ENCODE results near the gene LRRC28.

The LRRC28 gene

DNA sequence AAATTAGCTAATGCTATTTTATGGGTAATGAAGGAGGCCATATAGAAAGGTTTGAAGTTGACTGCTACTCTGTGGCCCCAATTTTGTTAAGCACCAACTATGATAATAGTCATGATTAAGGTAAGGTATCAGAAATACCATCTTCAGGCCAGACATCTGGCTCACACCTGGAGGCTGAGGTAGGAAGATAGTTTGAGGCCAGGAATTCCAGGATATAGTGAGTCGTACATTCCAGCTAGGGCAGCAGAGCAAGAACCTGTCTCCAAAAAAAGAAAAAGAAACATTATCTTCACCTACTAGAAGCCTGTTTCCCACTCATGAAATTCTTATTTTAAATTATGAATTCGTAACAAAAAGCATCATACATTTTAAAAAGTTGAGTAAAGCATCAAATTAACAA lies 64.4 kb downstream of the LRRC28 start (continued):
- no peak for TF ChIP-seq ZNF449 (tag by site-specific recombination; IDR thresholded peaks at IDR 0.05)

GRCh38 chr15:99320374-99321215 lies 69.3 kb downstream of the LRRC28 start:
- TF ChIP-seq ZNF292 (tag by site-specific recombination; IDR thresholded peaks at IDR 0.05; ENCODE audit: borderline replicate concordance, low read depth), result no peak
- no peak for TF ChIP-seq ZNF311 (tag by site-specific recombination; IDR thresholded peaks at IDR 0.05; ENCODE audit: borderline replicate concordance)
- POLR2A ChIA-PET, result no interaction called here
- CTCF ChIA-PET, result interaction anchor here (0.9 to 1.2 kb wide), 2 partner anchors 48 to 436 kb away, joined by 4 read pairs; no protein-coding TSS in a partner anchor
- Histone ChIP-seq H3K27ac (ENCODE audit: extremely low read depth, low read depth, low read length) (no peak overlapping the region), H3K36me3 (ENCODE audit: control insufficient read depth in 2 of 2, insufficient read depth in 1 of 2, low read length in 2 of 2) (no peaks in the 10 kb centered on the region), H3K4me1 (ENCODE audit: control insufficient read depth, insufficient read depth, low read length) (peaks cover 5% of the 10 kb centered on the region), H3K9me3 (ENCODE audit: control insufficient read depth, insufficient read depth, low read depth, low read length) (no peaks in the 10 kb centered on the region), H3K4me3 (ENCODE audit: low read depth, low read length) (no peak overlapping the region)

- TF ChIP-seq ZNF274 (IDR thresholded peaks at IDR 0.05; ENCODE audit: low read length) (no peak), ZNF274 (tag by site-specific recombination; IDR thresholded peaks at IDR 0.05; ENCODE audit: borderline replicate concordance) (no peak), KLF7 (tag by site-specific recombination; IDR thresholded peaks at IDR 0.05; ENCODE audit: borderline replicate concordance) (no peak), ZNF610 (tag by site-specific recombination; IDR thresholded peaks at IDR 0.05; ENCODE audit: borderline replicate concordance) (no peak), KLF8 (tag by site-specific recombination; IDR thresholded peaks at IDR 0.05) (no peak)
- Histone ChIP-seq H3K9me3 (ENCODE audit: control insufficient read depth, insufficient read depth, low read depth, low read length) (no peaks in the 10 kb centered on the region), H3K27ac (ENCODE audit: extremely low read depth, low read depth, low read length) (no peak overlapping the region), H3K4me3 (ENCODE audit: low read depth, low read length) (no peak overlapping the region), H3K36me3 (ENCODE audit: control insufficient read depth in 2 of 2, insufficient read depth in 1 of 2, low read length in 2 of 2) (no peaks in the 10 kb centered on the region), H3K4me1 (ENCODE audit: control insufficient read depth, insufficient read depth, low read length) (peaks cover 5% of the 10 kb centered on the region)
- CTCF ChIA-PET, result interaction anchor here (0.9 to 1.2 kb wide), 2 partner anchors 49 to 435 kb away, joined by 4 read pairs; no protein-coding TSS in a partner anchor
- POLR2A ChIA-PET, result no interaction called here
These were observed 70.2 kb downstream of the LRRC28 start for GRCh38 chr15:99321468-99321867.

- no peak overlapping the region for H3K27ac ChIP-seq (ENCODE audit: extremely low read depth, low read depth, low read length)
- H3K4me3 ChIP-seq (ENCODE audit: low read depth, low read length), result no peak overlapping the region
- H3K4me1 ChIP-seq (ENCODE audit: control insufficient read depth, insufficient read depth, low read length), result peaks cover 5% of the 10 kb centered on the region
- POLR2A ChIA-PET, result no interaction called here
- no peak for TF ChIP-seq ZNF558 (tag by site-specific recombination; IDR thresholded peaks at IDR 0.05)
- TF ChIP-seq, protein P1, sequence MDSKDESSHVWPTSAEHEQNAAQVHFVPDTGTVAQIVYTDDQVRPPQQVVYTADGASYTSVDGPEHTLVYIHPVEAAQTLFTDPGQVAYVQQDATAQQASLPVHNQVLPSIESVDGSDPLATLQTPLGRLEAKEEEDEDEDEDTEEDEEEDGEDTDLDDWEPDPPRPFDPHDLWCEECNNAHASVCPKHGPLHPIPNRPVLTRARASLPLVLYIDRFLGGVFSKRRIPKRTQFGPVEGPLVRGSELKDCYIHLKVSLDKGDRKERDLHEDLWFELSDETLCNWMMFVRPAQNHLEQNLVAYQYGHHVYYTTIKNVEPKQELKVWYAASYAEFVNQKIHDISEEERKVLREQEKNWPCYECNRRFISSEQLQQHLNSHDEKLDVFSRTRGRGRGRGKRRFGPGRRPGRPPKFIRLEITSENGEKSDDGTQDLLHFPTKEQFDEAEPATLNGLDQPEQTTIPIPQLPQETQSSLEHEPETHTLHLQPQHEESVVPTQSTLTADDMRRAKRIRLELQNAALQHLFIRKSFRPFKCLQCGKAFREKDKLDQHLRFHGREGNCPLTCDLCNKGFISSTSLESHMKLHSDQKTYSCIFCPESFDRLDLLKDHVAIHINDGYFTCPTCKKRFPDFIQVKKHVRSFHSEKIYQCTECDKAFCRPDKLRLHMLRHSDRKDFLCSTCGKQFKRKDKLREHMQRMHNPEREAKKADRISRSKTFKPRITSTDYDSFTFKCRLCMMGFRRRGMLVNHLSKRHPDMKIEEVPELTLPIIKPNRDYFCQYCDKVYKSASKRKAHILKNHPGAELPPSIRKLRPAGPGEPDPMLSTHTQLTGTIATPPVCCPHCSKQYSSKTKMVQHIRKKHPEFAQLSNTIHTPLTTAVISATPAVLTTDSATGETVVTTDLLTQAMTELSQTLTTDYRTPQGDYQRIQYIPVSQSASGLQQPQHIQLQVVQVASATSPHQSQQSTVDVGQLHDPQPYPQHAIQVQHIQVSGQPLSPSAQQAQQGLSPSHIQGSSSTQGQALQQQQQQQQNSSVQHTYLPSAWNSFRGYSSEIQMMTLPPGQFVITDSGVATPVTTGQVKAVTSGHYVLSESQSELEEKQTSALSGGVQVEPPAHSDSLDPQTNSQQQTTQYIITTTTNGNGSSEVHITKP (tag by site-specific recombination; IDR thresholded peaks at IDR 0.05), result no peak
- no peaks in the 10 kb centered on the region for H3K36me3 ChIP-seq (ENCODE audit: control insufficient read depth in 2 of 2, insufficient read depth in 1 of 2, low read length in 2 of 2)
- CTCF ChIA-PET, result interaction anchor here (0.6 to 1.4 kb wide), 2 partner anchors 11 to 381 kb away, joined by 3 to 4 read pairs; no protein-coding TSS in a partner anchor
- H3K9me3 ChIP-seq (ENCODE audit: control insufficient read depth, insufficient read depth, low read depth, low read length), result no peaks in the 10 kb centered on the region
These were observed 71.5 kb downstream of the LRRC28 start for GRCh38 chr15:99322643-99323405.
